Lower lobe of right lung (tissue), 2 donors: ENCODE measurements around the gene PSMC4. TPM values are rescaled to one million over a fixed set of nuclear protein-coding genes. Genes with fewer than 3 reads are reported as not detected.

Experiments used
- ATAC-seq, 2 donors: fragments of 200-7000 bp; cut with Tn5 transposase; one replicate each; pipeline ENCODE4 v1.9.1; 2020 to 2022; ENCODE audit warnings: mild to moderate bottlenecking in 2 of 2, moderate library complexity in 2 of 2
- DNase-seq: peaks from one replicate; pipeline ENCODE4 v3.0.0-alpha.2; 2020
- H3K27ac ChIP-seq: fragments of 200-600 bp; one replicate; pipeline ENCODE4 v1.8.0; 2022
- H3K27me3 ChIP-seq: fragments of 200-600 bp; one replicate; pipeline ENCODE4 v1.8.0; 2022; ENCODE audit warnings: low read depth
- H3K36me3 ChIP-seq: fragments of 200-600 bp; one replicate; pipeline ENCODE4 v1.8.0; 2022; ENCODE audit warnings: mild to moderate bottlenecking
- H3K4me1 ChIP-seq: fragments of 200-600 bp; one replicate; pipeline ENCODE4 v1.8.0; 2022
- H3K4me3 ChIP-seq: fragments of 200-600 bp; one replicate; pipeline ENCODE4 v1.8.0; 2022; ENCODE audit warnings: mild to moderate bottlenecking
- H3K9me3 ChIP-seq: fragments of 200-600 bp; one replicate; pipeline ENCODE4 v1.8.0; 2022
- CTCF ChIP-seq: fragments of 200-600 bp; IDR thresholded peaks from one replicate; pipeline ENCODE4 v1.8.0; 2022; ENCODE audit warnings: antibody characterized with exemption, mild to moderate bottlenecking
- intact Hi-C: fragments of 100-400 bp; cut with DNase I; formaldehyde crosslinking; loops from one replicate; pipeline ENCODE4 v1.11.0; 2022
- total RNA-seq: library from RNA; stranded (reverse); fragmentation: NEBNext Ultra II Directional; extraction: Animal tissue kit (Norgen Biotek cat#: 25700); gene quantifications from one replicate; pipeline ENCODE4 v1.2.1, GENCODE V29; 2021
- donor health status: DM: no; HTN: yes; CAD: no; lungs with severe emphysema.

PSMC4 gene
- total RNA-seq, 1 donor from 2014 or later, result 57.3 TPM

DNA sequence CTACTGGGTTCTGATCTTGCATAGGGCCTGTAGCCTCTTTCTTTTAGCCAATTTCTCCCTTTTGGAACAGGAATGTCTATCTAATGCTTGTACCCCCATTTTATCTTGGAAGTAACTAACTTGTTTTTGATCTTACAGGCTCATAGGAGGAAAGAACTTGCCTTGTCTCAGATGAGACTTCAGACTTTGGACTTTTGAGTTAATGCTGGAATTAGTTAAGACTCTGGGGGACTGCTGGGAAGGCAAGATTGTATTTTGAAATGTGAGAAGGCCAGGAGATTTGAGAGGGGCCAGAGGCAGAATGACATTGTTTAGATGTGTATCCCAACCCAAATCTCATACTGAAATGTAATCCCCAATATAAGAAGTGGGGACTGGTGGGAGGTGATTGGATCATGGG, 23.4 kb downstream of the PSMC4 start:
- TF ChIP-seq CTCF, result no peak
- ATAC-seq, result no peak
- no peak overlapping the region for H3K27ac ChIP-seq

GRCh38 chr19:39995794-39996193, 24.8 kb downstream of the PSMC4 start:
- peak overlapping the region; percentile 81 for H3K4me3 ChIP-seq
- no peak overlapping the region for H3K27ac ChIP-seq
- no peaks in the 10 kb centered on the region for H3K27me3 ChIP-seq
- peaks cover 17% of the 10 kb centered on the region for H3K4me1 ChIP-seq
- no peak for ATAC-seq
- H3K9me3 ChIP-seq, result peaks cover 4% of the 10 kb centered on the region
- H3K36me3 ChIP-seq, result no peaks in the 10 kb centered on the region
- DNase-seq, result no peak
- no peak for TF ChIP-seq CTCF
- intact Hi-C loops, result no loop called here

More for the DNA sequence above, 23.4 kb downstream of the PSMC4 start:
- intact Hi-C loops, result no loop called here
- H3K4me1 ChIP-seq, result peaks cover 17% of the 10 kb centered on the region
- peaks cover 4% of the 10 kb centered on the region for H3K9me3 ChIP-seq
- no peaks in the 10 kb centered on the region for H3K27me3 ChIP-seq
- no peak overlapping the region for H3K4me3 ChIP-seq
- no peak for DNase-seq
- H3K36me3 ChIP-seq, result no peaks in the 10 kb centered on the region

- intact Hi-C loops, result no loop called here
- no peaks in the 10 kb centered on the region for H3K36me3 ChIP-seq
- peak overlapping the region; percentile 81 for H3K4me3 ChIP-seq
- H3K4me1 ChIP-seq, result peaks cover 17% of the 10 kb centered on the region
- peak overlapping the region; percentile 88 for H3K27ac ChIP-seq
- no peak for TF ChIP-seq CTCF
- H3K9me3 ChIP-seq, result peaks cover 4% of the 10 kb centered on the region
- no peaks in the 10 kb centered on the region for H3K27me3 ChIP-seq
- DNase-seq (no peak), ATAC-seq (peak; percentile 51 to 70)
Measured at GRCh38 chr19:39996218-39996810, 25.3 kb downstream of the PSMC4 start.

DNA sequence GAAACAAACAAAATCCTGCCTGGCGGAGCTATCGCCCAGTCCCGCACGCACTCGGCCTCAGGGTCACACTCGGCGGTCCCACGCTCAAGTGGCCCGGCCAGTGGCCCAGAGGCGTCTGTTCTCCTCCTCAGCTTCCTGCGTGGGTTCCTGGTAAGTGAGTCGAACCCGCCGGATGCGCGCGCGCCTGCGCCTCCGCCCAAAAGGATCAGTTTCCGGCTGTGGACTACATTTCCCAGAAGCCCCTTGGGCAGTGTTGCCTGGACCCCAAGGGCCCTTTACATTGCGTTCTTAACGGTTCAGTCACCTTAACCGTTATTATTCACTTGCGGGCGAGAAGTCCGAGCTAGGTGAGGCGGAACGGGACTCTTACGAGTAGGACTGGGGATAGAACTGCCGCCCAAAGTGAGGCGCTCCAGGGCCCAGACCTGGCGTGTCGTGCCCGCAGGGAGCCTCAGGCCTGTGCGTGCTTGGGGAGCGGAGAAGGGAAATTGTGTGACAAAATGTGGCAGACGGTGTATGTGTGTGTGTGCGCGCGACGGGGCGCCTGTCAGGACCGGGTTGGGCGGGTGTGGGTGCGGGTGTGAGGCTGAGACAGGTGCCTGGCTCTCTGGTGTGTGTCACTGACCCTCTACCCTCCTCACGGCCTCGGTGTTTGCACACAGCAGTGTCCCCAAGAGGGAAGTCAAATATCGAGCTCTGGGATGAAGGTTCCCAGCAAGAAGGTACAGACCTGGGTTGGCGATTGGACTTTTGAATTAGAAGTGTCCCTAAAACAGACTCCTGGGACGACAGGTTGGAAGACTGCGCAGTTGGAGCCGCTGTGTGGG, 26.1 kb downstream of the PSMC4 start, which contains the start of gene ZNF546:
Gene ZNF546, plus strand, starts transcription at position 250 of the 827 bp plus-strand sequence. CDS start 1,267 bp downstream, outside the sequence.
- ATAC-seq (peak; percentile 98 to 99), DNase-seq (peak; percentile 94)
- Histone ChIP-seq H3K4me1 (peaks cover 17% of the 10 kb centered on the region), H3K27ac (peak within 1 kb of the TSS; percentile 88), H3K36me3 (no peaks in the 10 kb centered on the region), H3K4me3 (peak within 1 kb of the TSS; percentile 81), H3K27me3 (no peaks in the 10 kb centered on the region), H3K9me3 (peaks cover 4% of the 10 kb centered on the region)
- intact Hi-C loops, result no loop called here
- TF ChIP-seq CTCF, result no peak

GRCh38 chr19:39997638-39998216, 26.8 kb downstream of the PSMC4 start:
- H3K4me3 ChIP-seq, result peak overlapping the region; percentile 81
- no peaks in the 10 kb centered on the region for H3K36me3 ChIP-seq
- no peaks in the 10 kb centered on the region for H3K27me3 ChIP-seq
- peak overlapping the region; percentile 88 for H3K27ac ChIP-seq
- no peak for ATAC-seq
- H3K9me3 ChIP-seq, result peaks cover 4% of the 10 kb centered on the region
- no peak for TF ChIP-seq CTCF
- intact Hi-C loops, result no loop called here
- DNase-seq, result no peak
- peaks cover 17% of the 10 kb centered on the region for H3K4me1 ChIP-seq
